ENCODE measurements around the gene SLC37A1. TPM values are rescaled to one million over a fixed set of nuclear protein-coding genes. Genes with fewer than 3 reads are reported as not detected.

The SLC37A1 gene
- total RNA-seq, 6 donors from 2014 or later: 20.8 to 70.2 (median 36.8) TPM

DNA sequence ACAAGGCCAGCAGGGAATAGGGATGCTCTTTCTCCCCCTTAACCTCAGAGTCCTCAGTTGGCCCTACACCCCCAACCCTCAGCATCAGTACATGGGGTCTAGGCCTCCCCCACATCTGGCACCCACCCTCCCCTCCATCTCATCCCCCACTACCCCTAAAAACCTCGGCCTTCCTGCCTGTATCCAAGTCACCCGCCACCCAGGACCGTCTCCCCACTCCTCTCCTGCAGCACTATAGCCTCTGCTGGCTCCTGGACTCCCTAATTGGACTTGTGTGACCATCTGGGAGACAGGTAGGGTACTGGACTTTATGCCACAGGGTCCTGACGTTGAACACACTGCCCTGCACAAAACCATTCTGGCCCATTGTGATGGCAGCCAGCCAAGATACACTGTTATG lies 23.7 kb upstream of the SLC37A1 start:
- H3K4me3 ChIP-seq: no peak overlapping the region
- no peaks in the 10 kb centered on the region for H3K36me3 ChIP-seq
- TF ChIP-seq, protein P1, sequence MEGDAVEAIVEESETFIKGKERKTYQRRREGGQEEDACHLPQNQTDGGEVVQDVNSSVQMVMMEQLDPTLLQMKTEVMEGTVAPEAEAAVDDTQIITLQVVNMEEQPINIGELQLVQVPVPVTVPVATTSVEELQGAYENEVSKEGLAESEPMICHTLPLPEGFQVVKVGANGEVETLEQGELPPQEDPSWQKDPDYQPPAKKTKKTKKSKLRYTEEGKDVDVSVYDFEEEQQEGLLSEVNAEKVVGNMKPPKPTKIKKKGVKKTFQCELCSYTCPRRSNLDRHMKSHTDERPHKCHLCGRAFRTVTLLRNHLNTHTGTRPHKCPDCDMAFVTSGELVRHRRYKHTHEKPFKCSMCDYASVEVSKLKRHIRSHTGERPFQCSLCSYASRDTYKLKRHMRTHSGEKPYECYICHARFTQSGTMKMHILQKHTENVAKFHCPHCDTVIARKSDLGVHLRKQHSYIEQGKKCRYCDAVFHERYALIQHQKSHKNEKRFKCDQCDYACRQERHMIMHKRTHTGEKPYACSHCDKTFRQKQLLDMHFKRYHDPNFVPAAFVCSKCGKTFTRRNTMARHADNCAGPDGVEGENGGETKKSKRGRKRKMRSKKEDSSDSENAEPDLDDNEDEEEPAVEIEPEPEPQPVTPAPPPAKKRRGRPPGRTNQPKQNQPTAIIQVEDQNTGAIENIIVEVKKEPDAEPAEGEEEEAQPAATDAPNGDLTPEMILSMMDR (IDR thresholded peaks at IDR 0.05): no peak
- no peak for TF ChIP-seq POLR2A (IDR thresholded peaks at IDR 0.05)
- no peak for TF ChIP-seq EP300 (IDR thresholded peaks at IDR 0.05)
- no peak for TF ChIP-seq POLR2AphosphoS5 (IDR thresholded peaks at IDR 0.05)
- no peaks in the 10 kb centered on the region for H3K4me1 ChIP-seq
- no peak for ATAC-seq (ENCODE audit: low FRiP score in 2 of 2)
- H3K27ac ChIP-seq: no peak overlapping the region
- H3K27me3 ChIP-seq: no peaks in the 10 kb centered on the region
- DNase-seq: no peak
- H3K9me3 ChIP-seq: no peaks in the 10 kb centered on the region
- 83 to 95% methylated on average over 4 of the region's 4 CpGs for WGBS, 2 donors

DNA sequence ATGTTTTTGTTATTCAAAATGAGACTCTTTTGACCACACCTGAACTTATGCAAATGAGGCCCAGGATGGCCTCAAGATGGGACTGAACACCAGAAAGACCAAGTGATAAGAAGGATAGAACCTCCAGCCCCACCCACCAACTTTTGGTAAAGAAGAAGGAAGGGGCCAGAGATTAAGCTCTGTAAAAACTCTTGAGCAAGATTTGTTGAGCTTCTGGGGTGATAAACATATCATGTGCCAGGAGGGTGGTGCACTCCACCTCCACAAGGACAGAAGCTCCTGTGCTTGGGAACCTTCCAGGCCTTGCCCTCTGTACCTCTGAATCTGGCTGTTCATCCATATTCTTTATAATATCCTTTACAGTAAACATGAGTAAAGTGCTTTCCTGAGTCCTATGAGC lies 22.9 kb upstream of the SLC37A1 start:
- no peak for ATAC-seq (ENCODE audit: low FRiP score in 2 of 2)
- Histone ChIP-seq H3K9me3 (no peaks in the 10 kb centered on the region), H3K4me3 (no peak overlapping the region), H3K27ac (no peak overlapping the region), H3K27me3 (no peaks in the 10 kb centered on the region), H3K36me3 (no peaks in the 10 kb centered on the region), H3K4me1 (peaks cover 4 to 5% (median 5%) of the 10 kb centered on the region in 4 donors)
- no peak for DNase-seq
- TF ChIP-seq EP300 (IDR thresholded peaks at IDR 0.05) (no peak), POLR2A (IDR thresholded peaks at IDR 0.05) (no peak), POLR2AphosphoS5 (IDR thresholded peaks at IDR 0.05) (no peak)
- TF ChIP-seq, protein P1 (IDR thresholded peaks at IDR 0.05): no peak

DNA sequence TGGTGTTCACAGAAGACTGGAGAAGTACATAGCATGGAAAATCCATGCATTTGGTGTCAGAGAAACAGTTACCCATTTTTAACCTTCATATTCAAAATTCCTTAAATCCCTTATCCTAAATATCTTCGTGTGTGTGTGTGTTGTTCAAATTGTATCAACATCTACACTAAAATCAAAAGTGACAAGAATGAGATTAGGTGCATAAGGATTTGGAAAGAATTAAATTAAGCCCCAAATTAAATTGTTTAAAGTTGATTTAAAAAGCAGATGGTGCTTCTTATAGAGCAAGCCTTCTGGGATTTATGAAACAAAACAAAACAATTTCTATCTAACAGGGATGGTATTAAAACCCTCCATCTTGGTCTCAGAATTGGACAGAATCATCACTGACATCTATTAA lies 22.3 kb upstream of the SLC37A1 start:
- Histone ChIP-seq H3K4me1 (peaks cover 4 to 7% (median 6%) of the 10 kb centered on the region in 4 donors), H3K9me3 (no peaks in the 10 kb centered on the region), H3K36me3 (no peaks in the 10 kb centered on the region), H3K27ac (no peak overlapping the region), H3K27me3 (no peaks in the 10 kb centered on the region), H3K4me3 (no peak overlapping the region)
- no peak for ATAC-seq (ENCODE audit: low FRiP score in 2 of 2)
- DNase-seq: no peak
- TF ChIP-seq EP300 (IDR thresholded peaks at IDR 0.05) (no peak), POLR2AphosphoS5 (IDR thresholded peaks at IDR 0.05) (no peak), POLR2A (IDR thresholded peaks at IDR 0.05) (no peak)
- TF ChIP-seq, protein P1 (IDR thresholded peaks at IDR 0.05): no peak
- 67 to 80% methylated on average over 1 of the region's 1 CpG for WGBS, 2 donors

DNA sequence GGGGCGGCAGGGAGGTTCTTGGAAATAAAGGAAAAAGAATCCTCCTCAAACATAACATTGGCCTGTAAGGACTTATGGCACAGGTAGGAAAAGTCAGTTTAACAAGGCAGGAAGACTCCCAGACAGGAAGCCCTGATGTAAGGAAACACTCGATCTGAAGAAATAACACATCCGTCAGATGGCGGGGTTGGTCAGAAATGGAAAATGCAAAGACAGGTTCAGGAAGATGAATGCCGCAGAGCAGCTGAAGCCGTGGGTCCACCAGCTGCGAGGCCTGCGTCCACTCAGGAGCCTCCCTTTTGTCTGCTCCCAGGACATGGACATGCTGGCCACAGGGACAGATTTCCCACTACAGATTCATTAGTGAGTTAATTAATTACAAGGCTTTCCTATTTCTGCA lies 21.5 kb upstream of the SLC37A1 start:
- Histone ChIP-seq H3K27me3 (no peaks in the 10 kb centered on the region), H3K27ac (no peak overlapping the region), H3K36me3 (no peaks in the 10 kb centered on the region), H3K4me1 (peaks cover 6 to 14% (median 11%) of the 10 kb centered on the region in 4 donors), H3K4me3 (no peak overlapping the region), H3K9me3 (no peaks in the 10 kb centered on the region)
- no peak for DNase-seq
- 45 to 51% methylated on average over 8 of the region's 8 CpGs for WGBS, 2 donors
- no peak for ATAC-seq (ENCODE audit: low FRiP score in 2 of 2)
- TF ChIP-seq EP300 (IDR thresholded peaks at IDR 0.05) (no peak), POLR2A (IDR thresholded peaks at IDR 0.05) (no peak), POLR2AphosphoS5 (IDR thresholded peaks at IDR 0.05) (no peak)
- TF ChIP-seq, protein P1 (IDR thresholded peaks at IDR 0.05): no peak
